ENCODE results near the gene UGDH. TPM values are rescaled to one million over a fixed set of nuclear protein-coding genes. Genes with fewer than 3 reads are reported as not detected.

The UGDH gene
- total and polyA plus RNA-seq, 10 of the 15 experiments (the other 5 are each of a cell fraction or from before 2014, with no cell fraction given) = 11.1 to 60.3 (median 26.8) TPM

DNA sequence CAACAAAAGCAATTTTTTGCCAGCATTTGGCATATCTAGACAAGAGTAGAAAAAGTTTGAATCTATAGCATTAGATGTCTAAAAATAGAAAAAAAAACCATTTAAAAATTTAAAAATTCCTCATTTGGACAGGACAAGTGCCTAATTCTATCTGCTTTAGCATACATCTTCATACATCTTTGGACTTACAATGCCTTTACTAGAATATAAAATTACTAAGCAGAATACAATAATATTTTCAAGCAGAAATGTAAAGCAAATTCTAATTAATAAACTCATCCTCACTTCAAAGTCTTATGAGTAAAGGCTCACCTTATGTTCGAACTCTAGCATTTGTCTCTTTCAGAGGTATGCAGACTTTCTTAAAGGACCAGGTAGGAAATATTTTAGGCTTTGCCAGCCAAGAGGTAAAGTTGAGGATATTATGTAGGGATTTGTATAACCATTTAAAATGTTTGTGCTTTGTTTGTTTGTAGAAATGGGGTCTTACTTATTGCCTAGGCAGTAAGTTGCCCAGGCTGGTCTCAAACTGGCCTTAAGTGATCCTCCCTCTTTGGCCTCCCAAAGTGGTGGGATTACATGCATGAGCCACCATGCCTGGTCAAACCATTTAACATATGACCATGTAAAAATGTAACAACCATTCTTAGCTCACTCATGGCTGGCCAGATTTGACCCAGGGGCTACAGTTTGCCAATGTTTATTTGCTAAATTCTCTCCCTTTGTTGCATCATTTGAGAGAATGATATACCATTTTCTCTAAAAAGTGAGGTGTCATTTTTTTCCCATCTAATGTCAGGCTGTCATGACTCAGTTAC, 29.1 kb downstream of the UGDH start (continued):
- no peak for TF ChIP-seq ZNF687 (IDR thresholded peaks at IDR 0.05)

DNA sequence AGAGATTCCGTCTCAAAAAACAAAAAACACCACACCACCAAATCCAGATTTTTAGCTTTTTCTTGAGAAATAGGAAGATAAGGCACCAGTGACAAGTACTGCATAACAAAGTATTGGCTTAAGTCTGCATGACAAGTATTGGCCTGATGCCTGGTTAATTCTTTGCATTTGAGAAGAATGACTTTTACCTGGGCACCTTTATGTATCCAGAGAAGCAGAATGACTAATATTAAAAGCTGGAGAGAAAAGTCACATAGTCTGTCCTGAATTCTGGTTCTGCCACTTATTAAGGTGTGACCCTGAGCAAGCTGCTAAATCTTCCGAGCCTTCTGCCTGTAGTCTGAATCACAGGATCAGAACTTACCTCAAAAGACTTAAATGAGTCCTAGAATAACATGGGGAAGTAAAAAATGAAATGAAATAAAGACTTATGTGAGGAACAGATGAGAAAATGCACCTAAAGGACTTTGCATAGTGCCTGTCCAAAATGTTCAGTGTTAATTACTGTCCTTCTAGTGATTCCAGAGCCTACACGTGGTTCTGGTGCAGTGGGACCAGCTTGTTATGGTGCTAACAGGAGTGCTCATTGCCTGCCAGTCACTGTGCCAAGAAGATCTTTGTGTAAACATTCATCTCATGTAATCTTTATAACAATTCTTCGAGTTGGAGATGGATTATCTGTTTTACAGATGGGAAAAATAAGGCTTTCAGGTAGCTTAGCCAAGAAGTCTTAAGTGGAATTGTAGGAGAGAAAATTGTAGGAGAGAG, 31.6 kb downstream of the UGDH start:
- in situ Hi-C loops (cut with MboI) (no loop called here), intact Hi-C loops (cut with micrococcal nuclease; ENCODE audit: unreplicated experiment) (no loop called here)
- ATAC-seq = no peak
- BruUV-seq (replicated peaks) = no TSS peak
- RAD21 ChIA-PET (ENCODE audit: unreplicated experiment) = no interaction called here
- Histone ChIP-seq H4K20me1 (ENCODE audit: control insufficient read depth, insufficient read depth) (no peaks in the 10 kb centered on the region), H3K27me3 (replicated peaks in 1 of 2; ENCODE audit: control insufficient read depth in 2 of 2, insufficient read depth in 2 of 2, low read length in 1 of 2) (no peaks in the 10 kb centered on the region), H3K27ac (ENCODE audit: control insufficient read depth, insufficient read depth) (no peak overlapping the region), H3K79me2 (ENCODE audit: control insufficient read depth, insufficient read depth, low read length) (no peaks in the 10 kb centered on the region), H3K9ac (ENCODE audit: control insufficient read depth, insufficient read depth, low read length) (no peak overlapping the region), H2AFZ (ENCODE audit: control insufficient read depth, low read depth, low read length) (no peak overlapping the region), H3K36me3 (ENCODE audit: control insufficient read depth in 2 of 2, insufficient read depth in 2 of 2, low read length in 1 of 2) (no peaks in the 10 kb centered on the region), H3K4me2 (ENCODE audit: control insufficient read depth, insufficient read depth) (no peak overlapping the region), H3K9me3 (replicated peaks; ENCODE audit: control insufficient read depth, insufficient read depth, low read length) (no peaks in the 10 kb centered on the region), H3K4me3 (no peak overlapping the region), H3K4me1 (ENCODE audit: control insufficient read depth, insufficient read depth, low read length) (no peaks in the 10 kb centered on the region)
- CTCF ChIA-PET = interaction anchor here (0.6 to 1.3 kb wide), 2 partner anchors 11 to 563 kb away, joined by 3 to 4 read pairs; no protein-coding TSS in a partner anchor
- POLR2A ChIA-PET = no interaction called here
- no peak for FAIRE-seq
- SMC1A ChIA-PET (ENCODE audit: uncharacterized antibody, unreplicated experiment) = interaction anchor here (1.3 kb wide), 1 partner anchor 26 kb away, joined by 3 read pairs; no protein-coding TSS in a partner anchor
- DNase-seq (ENCODE audit: low read depth, low spot score) = no peak
- WGBS (ENCODE audit: insufficient coverage, insufficient replicate concordance, low lambda C conversion rate, missing lambda C conversion rate) = 96% methylated on average over 4 of the region's 4 CpGs
- TF ChIP-seq MTA3 (IDR thresholded peaks at IDR 0.05; ENCODE audit: borderline replicate concordance, low read length) (no peak), CEBPZ (IDR thresholded peaks at IDR 0.05; ENCODE audit: low read depth, low read length) (no peak), HSF1 (IDR thresholded peaks at IDR 0.05; ENCODE audit: low read depth, low read length) (no peak), MEF2B (IDR thresholded peaks at IDR 0.05; ENCODE audit: partially characterized antibody, poor library complexity, severe bottlenecking) (no peak), RUNX3 (IDR thresholded peaks at IDR 0.05; ENCODE audit: low read length) (no peak), NFYA (IDR thresholded peaks at IDR 0.05; ENCODE audit: borderline replicate concordance, low read depth, low read length) (no peak), RBBP5 (conservative IDR thresholded peaks at IDR 0.05) (no peak), SREBF2 (IDR thresholded peaks at IDR 0.05; ENCODE audit: low read length) (no peak), NFXL1 (IDR thresholded peaks at IDR 0.05; ENCODE audit: borderline replicate concordance) (no peak), CHD2 (IDR thresholded peaks at IDR 0.05; ENCODE audit: borderline replicate concordance, low read depth, low read length) (no peak), NR2C1 (IDR thresholded peaks at IDR 0.05) (no peak)

Measured in GM12878 (cell line).